Psoas muscle (tissue), 8 donors: ENCODE results near the gene EHD4. TPM values are rescaled to one million over a fixed set of nuclear protein-coding genes. Genes with fewer than 3 reads are reported as not detected.
A peak's percentile ranks its signal among the peaks of the same experiment; 100 is the strongest.

Source experiments
- ATAC-seq, 4 donors: fragments of 200-7000 bp; cut with Tn5 transposase; one replicate each; pipeline ENCODE4 v1.9.1; 2020; ENCODE audit warnings: moderate library complexity in 3 of 4, mild to moderate bottlenecking in 2 of 4
- DNase-seq, 2 donors: peaks; one replicate each; pipeline ENCODE4 v3.0.0-alpha.2; 2020
- H3K27ac ChIP-seq: fragments of 200-600 bp; one replicate; pipeline ENCODE4 v1.8.0; 2022
- H3K27me3 ChIP-seq, 3 donors: fragments of 200-600 bp in 1 of 3; one replicate each; pipeline versions ENCODE4 v1.6.1 to v1.8.0; 2013 to 2022; ENCODE audit warnings: low read length in 2 of 3, mild to moderate bottlenecking in 2 of 3, moderate library complexity in 1 of 3; ENCODE audit not compliant: insufficient read depth in 3 of 3
- H3K36me3 ChIP-seq, 2 donors: fragments of 200-600 bp in 1 of 2; one replicate each; pipeline versions ENCODE4 v1.6.1 to v1.8.0; 2013 to 2022; ENCODE audit warnings: low read depth in 1 of 2, mild to moderate bottlenecking in 1 of 2, moderate library complexity in 1 of 2; ENCODE audit not compliant: insufficient read depth in 1 of 2
- H3K4me1 ChIP-seq: fragments of 200-600 bp; one replicate; pipeline ENCODE4 v1.8.0; 2022
- H3K4me3 ChIP-seq: fragments of 200-600 bp; one replicate; pipeline ENCODE4 v1.8.0; 2022; ENCODE audit warnings: mild to moderate bottlenecking
- H3K9me3 ChIP-seq: fragments of 200-600 bp; one replicate; pipeline ENCODE4 v1.8.0; 2022
- WGBS, 3 donors: extraction: QIAGEN DNeasy Blood & Tissue Kit; methylation state at CpG; one replicate each; pipeline versions ENCODE4 v1.1.6 to v1.1.7; 2013; 5-methylcytosine and 5-hydroxymethylcytosine counted together
- intact Hi-C, 2 donors: fragments of 100-400 bp; cut with DNase I; formaldehyde crosslinking; loops; one replicate each; pipeline versions ENCODE4 v1.11.0 to v1.14.2; 2022
- polyA plus RNA-seq, 3 donors: library from polyadenylated mRNA; stranded (reverse); fragments of 200-250 nt; gene quantifications; one replicate each; pipeline ENCODE4 v1.2.3, GENCODE V29; 2013
- total RNA-seq, 4 donors: library from RNA; stranded (reverse); fragmentation: NEBNext Ultra II Directional in 2 of 4; extraction: Animal tissue kit (Norgen Biotek cat#: 25700) in 2 of 4; gene quantifications; one replicate each; pipeline versions ENCODE4 v1.2.1 to v1.2.4, GENCODE V29; 2021 to 2023
- TF ChIP-seq, protein P1 (sequence below): fragments of 200-600 bp; IDR thresholded peaks from one replicate; pipeline ENCODE4 v1.8.0; 2022; ENCODE audit warnings: antibody characterized with exemption
- donor health status: healthy with polysubstance abuse.
- donor health status: DM: no; HTN: no; CAD: no; lungs with moderate emphysema.
- donor health status: Bipolar disorder and iron deficiency.
- donor health status: healthy.
- donor health status: DM: yes; HTN: yes; CAD: no.
- donor health status: DM: no; HTN: no; CAD: no.
- donor health status: DM: no; HTN: no; CAD: no.
- donor health status: DM: yes; HTN: yes; CAD: no.

EHD4 gene
- total and polyA plus RNA-seq, 7 donors, result 1.7 to 9.6 (median 5.3) TPM

- ATAC-seq, result no peak
- H3K36me3 ChIP-seq, result no peaks in the 10 kb centered on the region
- no peak for DNase-seq
- no peak overlapping the region for H3K27ac ChIP-seq
- peaks cover 14% of the 10 kb centered on the region for H3K4me1 ChIP-seq
- intact Hi-C loops, result no loop called here
- no peaks in the 10 kb centered on the region for H3K27me3 ChIP-seq
- TF ChIP-seq, protein P1, sequence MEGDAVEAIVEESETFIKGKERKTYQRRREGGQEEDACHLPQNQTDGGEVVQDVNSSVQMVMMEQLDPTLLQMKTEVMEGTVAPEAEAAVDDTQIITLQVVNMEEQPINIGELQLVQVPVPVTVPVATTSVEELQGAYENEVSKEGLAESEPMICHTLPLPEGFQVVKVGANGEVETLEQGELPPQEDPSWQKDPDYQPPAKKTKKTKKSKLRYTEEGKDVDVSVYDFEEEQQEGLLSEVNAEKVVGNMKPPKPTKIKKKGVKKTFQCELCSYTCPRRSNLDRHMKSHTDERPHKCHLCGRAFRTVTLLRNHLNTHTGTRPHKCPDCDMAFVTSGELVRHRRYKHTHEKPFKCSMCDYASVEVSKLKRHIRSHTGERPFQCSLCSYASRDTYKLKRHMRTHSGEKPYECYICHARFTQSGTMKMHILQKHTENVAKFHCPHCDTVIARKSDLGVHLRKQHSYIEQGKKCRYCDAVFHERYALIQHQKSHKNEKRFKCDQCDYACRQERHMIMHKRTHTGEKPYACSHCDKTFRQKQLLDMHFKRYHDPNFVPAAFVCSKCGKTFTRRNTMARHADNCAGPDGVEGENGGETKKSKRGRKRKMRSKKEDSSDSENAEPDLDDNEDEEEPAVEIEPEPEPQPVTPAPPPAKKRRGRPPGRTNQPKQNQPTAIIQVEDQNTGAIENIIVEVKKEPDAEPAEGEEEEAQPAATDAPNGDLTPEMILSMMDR, result no peak
- WGBS, 3 donors, result 68 to 73% (median 68%) methylated on average over 14 of the region's 14 CpGs
- H3K4me3 ChIP-seq, result peak overlapping the region; percentile 52
- H3K9me3 ChIP-seq, result no peaks in the 10 kb centered on the region
These were observed 89.5 kb downstream of the EHD4 start for GRCh38 chr15:41882689-41883483.

DNA sequence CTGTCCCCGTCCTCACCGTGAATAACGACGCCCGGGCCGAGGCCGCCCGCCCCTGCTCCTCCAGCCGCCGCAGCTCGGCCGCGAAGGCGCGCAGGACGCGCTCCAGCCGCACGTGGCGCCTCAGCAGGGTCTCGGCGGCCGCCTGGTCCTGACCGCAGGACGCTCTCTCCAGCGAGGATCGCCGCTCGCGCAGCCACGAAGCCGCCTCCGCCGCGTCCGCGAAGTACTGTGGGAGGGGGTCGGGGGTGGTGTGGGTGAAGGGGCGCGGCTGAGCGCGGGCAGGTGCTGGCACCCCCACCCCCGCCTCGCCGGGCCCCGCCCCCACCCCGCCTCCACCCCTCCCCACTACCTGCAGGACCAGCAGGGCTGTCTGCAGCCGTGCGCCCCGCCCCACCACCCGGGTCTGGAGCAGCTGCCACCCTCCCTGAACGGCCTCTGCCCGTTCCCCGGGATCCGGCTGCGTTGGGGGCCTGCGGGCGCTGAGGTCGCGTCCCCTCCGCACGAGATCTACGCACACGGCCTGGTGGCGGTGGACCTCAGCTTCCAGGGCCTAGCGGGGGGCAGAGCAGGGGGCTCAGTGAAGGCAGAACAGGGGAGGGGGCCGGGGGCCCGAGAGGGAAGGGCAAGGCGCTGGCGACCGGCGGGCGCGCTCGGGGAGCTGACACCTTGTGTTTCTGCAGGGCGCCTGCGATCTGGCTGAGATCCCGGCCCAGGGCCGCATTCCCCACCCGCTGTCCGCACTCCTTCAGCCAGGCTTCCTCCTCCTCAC, 90.3 kb downstream of the EHD4 start:
- no peaks in the 10 kb centered on the region for H3K27me3 ChIP-seq
- TF ChIP-seq, protein P1, result no peak
- intact Hi-C loops, result no loop called here
- WGBS, 3 donors, result 13 to 19% (median 17%) methylated on average over 42 to 81 of the region's 81 CpGs
- no peaks in the 10 kb centered on the region for H3K36me3 ChIP-seq
- H3K9me3 ChIP-seq, result no peaks in the 10 kb centered on the region
- H3K27ac ChIP-seq, result no peak overlapping the region
- H3K4me3 ChIP-seq, result peak overlapping the region; percentile 52
- no peak for DNase-seq
- ATAC-seq, result peak; percentile 37 to 75 (median 52)
- H3K4me1 ChIP-seq, result peaks cover 15% of the 10 kb centered on the region

DNA sequence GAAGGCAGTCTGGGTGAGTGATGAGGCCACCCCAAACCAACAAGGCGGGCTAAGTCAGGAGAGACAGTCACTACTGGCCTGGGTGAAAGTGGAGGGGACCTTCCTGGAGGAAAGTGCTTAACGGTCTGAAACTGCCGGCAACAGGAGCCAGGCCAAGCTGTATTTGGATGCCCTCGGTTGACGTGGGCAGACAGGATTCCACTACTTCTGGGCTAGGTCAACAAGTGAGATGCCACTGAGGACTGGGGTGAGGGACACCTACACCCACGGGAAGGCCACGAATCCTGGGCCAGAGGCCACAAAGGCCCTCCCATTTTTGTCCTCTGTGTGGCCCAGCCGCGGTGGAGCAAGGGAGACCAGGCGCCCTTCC, 90.8 kb downstream of the EHD4 start:
- TF ChIP-seq, protein P1, result no peak
- ATAC-seq, result no peak
- 18 to 36% (median 24%) methylated on average over 9 to 10 of the region's 10 CpGs for WGBS, 3 donors

GRCh38 chr15:41881086-41881485, 91.3 kb downstream of the EHD4 start:
- DNase-seq (no peak), ATAC-seq (no peak)
- Histone ChIP-seq H3K36me3 (no peaks in the 10 kb centered on the region), H3K9me3 (no peaks in the 10 kb centered on the region), H3K4me1 (peaks cover 15% of the 10 kb centered on the region), H3K27ac (no peak overlapping the region), H3K4me3 (no peak overlapping the region), H3K27me3 (no peaks in the 10 kb centered on the region)
- WGBS, 3 donors, result 92 to 95% (median 93%) methylated on average over 8 of the region's 8 CpGs
- intact Hi-C loops, result no loop called here
- TF ChIP-seq, protein P1, result no peak

More for the DNA sequence above, 90.8 kb downstream of the EHD4 start:
- peak overlapping the region; percentile 52 for H3K4me3 ChIP-seq
- H3K9me3 ChIP-seq, result no peaks in the 10 kb centered on the region
- DNase-seq, result no peak
- no peaks in the 10 kb centered on the region for H3K36me3 ChIP-seq
- no peak overlapping the region for H3K27ac ChIP-seq
- no peaks in the 10 kb centered on the region for H3K27me3 ChIP-seq
- intact Hi-C loops, result no loop called here
- peaks cover 15% of the 10 kb centered on the region for H3K4me1 ChIP-seq
